Neural cell (in vitro differentiated cells): ENCODE results near the gene FXYD6. TPM values are rescaled to one million over a fixed set of nuclear protein-coding genes. Genes with fewer than 3 reads are reported as not detected.

Experiments
- H2AFZ ChIP-seq: fragments of 200-600, 300-800 bp; sonication (generic), shearing (Covaris generic); 2 replicates; pipeline ENCODE4 v1.6.0; 2014; ENCODE audit warnings: low read depth, mild to moderate bottlenecking, antibody characterized with exemption, low read length, moderate library complexity
- H3F3A ChIP-seq: fragments of 200-600 bp; shearing (Covaris generic); 2 replicates; pipeline ENCODE4 v1.6.1; 2016; ENCODE audit warnings: mild to moderate bottlenecking, moderate library complexity, mixed read lengths, antibody characterized with exemption, low read length; ENCODE audit not compliant: insufficient read depth, poor library complexity, severe bottlenecking
- H3K27ac ChIP-seq: fragments of 200-600, 300-800 bp; sonication (generic), shearing (Covaris generic); 2 replicates; pipeline ENCODE4 v1.5.1; 2014; ENCODE audit warnings: mild to moderate bottlenecking, low read length, moderate library complexity
- H3K27me3 ChIP-seq: fragments of 300-800, 200-600 bp; sonication (generic), shearing (Covaris generic); 2 replicates; pipeline ENCODE4 v1.6.0; 2014; ENCODE audit warnings: mild to moderate bottlenecking, low read depth, low read length, moderate library complexity; ENCODE audit not compliant: insufficient read depth
- H3K36me3 ChIP-seq: fragments of 300-800, 200-600 bp; sonication (generic), shearing (Covaris generic); 2 replicates; pipeline ENCODE4 v1.5.1; 2014; ENCODE audit warnings: mild to moderate bottlenecking, antibody characterized with exemption, low read length, moderate library complexity; ENCODE audit not compliant: insufficient read depth
- H3K4me2 ChIP-seq: fragments of 300-800, 200-600 bp; sonication (generic), shearing (Covaris generic); 2 replicates; pipeline ENCODE4 v1.6.0; 2014; ENCODE audit warnings: mild to moderate bottlenecking, low read length
- H3K4me3 ChIP-seq: fragments of 300-800, 200-600 bp; sonication (generic), shearing (Covaris generic); 2 replicates; pipeline ENCODE4 v1.5.1; 2014; ENCODE audit warnings: mild to moderate bottlenecking, low read length, moderate library complexity
- H3K79me2 ChIP-seq: fragments of 200-600 bp; shearing (Covaris generic); replicated peaks from 2 replicates; pipeline ENCODE4 v1.6.0; 2014; ENCODE audit warnings: mild to moderate bottlenecking, low read length, moderate library complexity; ENCODE audit not compliant: insufficient read depth
- H3K9ac ChIP-seq: fragments of 300-800, 200-600 bp; sonication (generic), shearing (Covaris generic); 2 replicates; pipeline ENCODE4 v1.6.1; 2016; ENCODE audit warnings: mild to moderate bottlenecking, low read length, mixed read lengths
- H3K9me2 ChIP-seq: fragments of 200-600 bp; shearing (Covaris generic); 2 replicates; pipeline ENCODE4 v1.6.1; 2016; ENCODE audit warnings: mild to moderate bottlenecking, low read length, mixed read lengths; ENCODE audit not compliant: insufficient read depth
- H3K9me3 ChIP-seq: fragments of 200-600, 300-800 bp; sonication (generic), shearing (Covaris generic); 2 replicates; pipeline ENCODE4 v1.6.1; 2016; ENCODE audit warnings: mild to moderate bottlenecking, mixed run types, low read length, moderate library complexity, mixed read lengths
- H4K20me1 ChIP-seq: fragments of 200-600 bp; shearing (Covaris generic); 2 replicates; pipeline ENCODE4 v1.6.1; 2016; ENCODE audit warnings: mild to moderate bottlenecking, mixed run types; ENCODE audit not compliant: insufficient read depth
- CTCF ChIP-seq: fragments of 450-650 bp; IDR thresholded peaks from 2 replicates; pipeline ENCODE4 v1.5.1; 2014; ENCODE audit warnings: antibody characterized with exemption, mild to moderate bottlenecking, moderate library complexity; ENCODE audit not compliant: poor library complexity, severe bottlenecking
- EP300 ChIP-seq: fragments of 450-650 bp; conservative IDR thresholded peaks from 2 replicates; pipeline ENCODE4 v1.6.1; 2014; ENCODE audit warnings: antibody characterized with exemption, mild to moderate bottlenecking, moderate library complexity; ENCODE audit not compliant: poor library complexity, severe bottlenecking
- EZH2 ChIP-seq: fragments of 200-600, 300-800 bp; shearing (Covaris generic), sonication (generic); IDR thresholded peaks from 2 replicates; pipeline ENCODE4 v1.6.1; 2014; ENCODE audit warnings: antibody characterized with exemption, low read length, borderline replicate concordance, mild to moderate bottlenecking; ENCODE audit not compliant: insufficient read depth, poor library complexity, severe bottlenecking
- MXI1 ChIP-seq: fragments of 450-650 bp; conservative IDR thresholded peaks from 2 replicates; pipeline ENCODE4 v1.6.1; 2014; ENCODE audit warnings: antibody characterized with exemption, mild to moderate bottlenecking; ENCODE audit not compliant: poor library complexity, severe bottlenecking
- POLR2AphosphoS5 ChIP-seq: IDR thresholded peaks from 2 replicates; pipeline ENCODE4 v1.6.1; 2012
- RAD21 ChIP-seq: fragments of 450-650 bp; conservative IDR thresholded peaks from 2 replicates; pipeline ENCODE4 v1.6.1; 2014; ENCODE audit warnings: antibody characterized with exemption, mild to moderate bottlenecking, moderate library complexity
- REST ChIP-seq: IDR thresholded peaks from 2 replicates; pipeline ENCODE4 v1.6.1; 2012; ENCODE audit warnings: borderline replicate concordance
- SMC3 ChIP-seq: fragments of 450-650 bp; conservative IDR thresholded peaks from 2 replicates; pipeline ENCODE4 v1.6.1; 2014; ENCODE audit warnings: antibody characterized with exemption, mild to moderate bottlenecking, moderate library complexity; ENCODE audit not compliant: poor library complexity
- TAF1 ChIP-seq: IDR thresholded peaks from 2 replicates; pipeline ENCODE4 v1.6.1; 2012; ENCODE audit warnings: low read depth
- polyA plus RNA-seq: library from polyadenylated mRNA; depleted of rRNA; stranded (reverse); fragments of >200 nt; gene quantifications from 2 replicates; pipeline ENCODE4 v1.2.3, GENCODE V29; 2014

Gene FXYD6
- polyA plus RNA-seq, 1 donor from 2014 or later, result 218 TPM

- H3K4me2 ChIP-seq, result no peak overlapping the region
- H3K4me3 ChIP-seq, result no peak overlapping the region
Measured at GRCh38 chr11:117849781-117850414, 26.6 kb downstream of the FXYD6 start.

More at GRCh38 chr11:117849781-117850414, 26.6 kb downstream of the FXYD6 start:
- Histone ChIP-seq H3K9me2 (no peaks in the 10 kb centered on the region), H3F3A (no peaks in the 10 kb centered on the region), H3K79me2 (peaks cover 33% of the 10 kb centered on the region), H3K9me3 (peaks cover 4% of the 10 kb centered on the region), H2AFZ (no peak overlapping the region), H3K36me3 (no peaks in the 10 kb centered on the region), H3K9ac (no peak overlapping the region), H4K20me1 (no peaks in the 10 kb centered on the region), H3K27me3 (no peaks in the 10 kb centered on the region), H3K27ac (no peak overlapping the region)
- no peak for TF ChIP-seq POLR2AphosphoS5
- no peak for TF ChIP-seq EZH2
- TF ChIP-seq REST, result no peak
- no peak for TF ChIP-seq CTCF
- no peak for TF ChIP-seq SMC3
- no peak for TF ChIP-seq RAD21
- no peak for TF ChIP-seq EP300
- no peak for TF ChIP-seq TAF1
- TF ChIP-seq MXI1, result no peak
